HepG2 (cell line): ENCODE measurements around the gene YY1AP1. TPM values are rescaled to one million over a fixed set of nuclear protein-coding genes. Genes with fewer than 3 reads are reported as not detected.
A peak's percentile ranks its signal among the peaks of the same experiment; 100 is the strongest.
"Not testable (repeated sequence)": the region's sequence is repeated elsewhere in the genome, so short reads cannot be mapped to it uniquely, and the experiment has no call there.

ENCODE experiments used
- ATAC-seq: fragments of 200-7000 bp; cut with Tn5 transposase; 3 replicates; pipeline ENCODE4 v1.9.1; 2020; ENCODE audit warnings: mild to moderate bottlenecking, moderate library complexity
- BruUV-seq: library from RNA; stranded (reverse); fragments of 400-500 nt; replicated peaks from 2 replicates; lab custom pipeline; 2021; lab: Mats Ljungman, UMichigan
- CTCF ChIA-PET: fragments of 300-600 bp; formaldehyde crosslinking; extraction: SDS; loops from one replicate; lab custom pipeline; 2021; ENCODE audit warnings: low total read pairs, inconsistent platforms, low intra/inter-chr PET ratio; lab: Yijun Ruan, JAX
- POLR2A ChIA-PET: fragments of 350-600 bp; sonication (Branson Sonifier 250); formaldehyde crosslinking; loops from one replicate; lab custom pipeline; 2020; ENCODE audit warnings: antibody characterized with exemption, inconsistent platforms; lab: Yijun Ruan, JAX
- DNase-seq: peaks from one replicate; pipeline ENCODE4 v3.0.0-alpha.2; 2015; ENCODE audit warnings: low spot score
- FAIRE-seq: peaks from 3 replicates; lab custom pipeline; 2011; peaks lifted over from hg19 to GRCh38; lab: Jason Lieb, UNC
- H2AFZ ChIP-seq: one replicate; pipeline ENCODE4 v1.6.1; 2011; ENCODE audit warnings: low read length, inconsistent platforms
- H3K27ac ChIP-seq: fragments of 300-600 bp; 3 replicates; pipeline ENCODE4 v1.8.0; 2011; ENCODE audit warnings: mixed run types, mild to moderate bottlenecking, mixed read lengths, low read length, inconsistent platforms; ENCODE audit not compliant: insufficient read depth; ENCODE audit errors: extremely low read length
- H3K27me3 ChIP-seq, 2 experiments: fragments of 200-600 bp in 1 of 2; 2 replicates in 1 of 2; 3 replicates in 1 of 2; pipeline versions ENCODE4 v1.6.0 to v1.8.0; 2011; ENCODE audit warnings: low read length in 2 of 2, mild to moderate bottlenecking in 2 of 2, moderate library complexity in 2 of 2, inconsistent platforms in 1 of 2; ENCODE audit not compliant: insufficient read depth in 2 of 2, control insufficient read depth in 1 of 2
- H3K36me3 ChIP-seq, 2 experiments: fragments of 200-600 bp in 1 of 2; replicated peaks in 1 of 2; 2 replicates in 1 of 2; 3 replicates in 1 of 2; pipeline versions ENCODE4 v1.5.1 to v1.8.0; 2011; ENCODE audit warnings: low read length in 2 of 2, inconsistent platforms in 1 of 2; ENCODE audit not compliant: insufficient read depth in 2 of 2, control insufficient read depth in 1 of 2
- H3K4me1 ChIP-seq: 2 replicates; pipeline ENCODE4 v1.5.1; 2012; ENCODE audit warnings: low read length, inconsistent platforms; ENCODE audit not compliant: insufficient read depth
- H3K4me2 ChIP-seq: 2 replicates; pipeline ENCODE4 v1.6.0; 2011; ENCODE audit warnings: low read depth, low read length, inconsistent platforms
- H3K4me3 ChIP-seq, 3 experiments: fragments of 200-600 bp in 1 of 3; sonication (generic), shearing (Covaris generic) in 1 of 3; replicated peaks in 1 of 3; 2 replicates each; pipeline ENCODE4 v1.5.1; 2011 to 2016; ENCODE audit warnings: low read length in 3 of 3, inconsistent platforms in 2 of 3, low read depth in 2 of 3, mild to moderate bottlenecking in 2 of 3, control low read depth in 1 of 3, mixed read lengths in 1 of 3; ENCODE audit not compliant: insufficient read depth in 1 of 3
- H3K79me2 ChIP-seq: one replicate; pipeline ENCODE4 v1.6.1; 2011; ENCODE audit warnings: low read length, inconsistent platforms; ENCODE audit not compliant: insufficient read depth
- H3K9ac ChIP-seq: 2 replicates; pipeline ENCODE4 v1.6.0; 2011; ENCODE audit warnings: mild to moderate bottlenecking, low read depth, low read length, inconsistent platforms; ENCODE audit not compliant: insufficient read depth
- H3K9me3 ChIP-seq: 2 replicates; pipeline ENCODE4 v1.5.1; 2012; ENCODE audit warnings: mild to moderate bottlenecking, low read length
- H4K20me1 ChIP-seq: 2 replicates; pipeline ENCODE4 v1.6.0; 2011; ENCODE audit warnings: inconsistent platforms, mild to moderate bottlenecking, low read length, moderate library complexity; ENCODE audit not compliant: insufficient read depth
- EP300 ChIP-seq, 3 experiments: sonication (generic) in 1 of 3; formaldehyde crosslinking in 1 of 3; IDR thresholded peaks; 2 replicates each; pipeline versions ENCODE4 v1.5.1 to v1.6.1; 2011 to 2020; ENCODE audit warnings: low read depth in 2 of 3, low read length in 2 of 3, borderline replicate concordance in 1 of 3, improper control_type of control experiment in 1 of 3, mild to moderate bottlenecking in 1 of 3, missing genetic modification reagents in 1 of 3, moderate library complexity in 1 of 3
- HNF1A ChIP-seq, 2 experiments: sonication (generic) in 1 of 2; formaldehyde crosslinking in 1 of 2; IDR thresholded peaks; 2 replicates each; pipeline versions ENCODE4 v1.4.0 to v1.6.1; 2016 to 2020; ENCODE audit warnings: borderline replicate concordance in 1 of 2, low read depth in 1 of 2, mild to moderate bottlenecking in 1 of 2, missing genetic modification reagents in 1 of 2
- TEAD3 ChIP-seq: optimal IDR thresholded peaks from 2 replicates; pipeline ENCODE3; 2016; ENCODE audit warnings: borderline replicate concordance
- ZNF280D ChIP-seq: sonication (generic); formaldehyde crosslinking; IDR thresholded peaks from 2 replicates; pipeline ENCODE4 v1.5.1; 2020; ENCODE audit warnings: mild to moderate bottlenecking, missing genetic modification reagents
- ZNF33A ChIP-seq: sonication (generic); formaldehyde crosslinking; IDR thresholded peaks from 2 replicates; pipeline ENCODE4 v1.5.1; 2020; ENCODE audit warnings: missing genetic modification reagents, mild to moderate bottlenecking, moderate library complexity, borderline replicate concordance
- WGBS: methylation state at CpG from one replicate; pipeline ENCODE4 v1.1.6; 2017; ENCODE audit warnings: low lambda C conversion rate; 5-methylcytosine and 5-hydroxymethylcytosine counted together
- in situ Hi-C: cut with HindIII; loops from 2 replicates; pipeline ENCODE4 v1.10.0; 2017; ENCODE audit warnings: low pct_unique_long_range_greater_than_20kb; ENCODE audit not compliant: extremely low pct_ligation_motif_present
- intact Hi-C: fragments of 100-400 bp; cut with micrococcal nuclease; formaldehyde crosslinking; loops from one replicate; pipeline ENCODE4 v1.10.0; 2022; ENCODE audit not compliant: unreplicated experiment
- polyA plus RNA-seq, 8 experiments: library from polyadenylated mRNA; depleted of rRNA in 3 of 8; stranded (reverse) in 7 of 8; unstranded in 1 of 8; fragments of >200 nt; fragmentation: Illumina TruSeq in 4 of 8; extraction: Trizol in 4 of 8; gene quantifications; 2 replicates each; pipeline versions ENCODE4 v1.2.1 to v1.2.3, GENCODE V29; 2011 to 2016; ENCODE audit warnings: low read depth in 4 of 8, missing spikeins in 1 of 8, mixed read lengths in 1 of 8; ENCODE audit not compliant: insufficient read depth in 1 of 8
- total RNA-seq, 5 experiments: library from RNA; depleted of rRNA; stranded (reverse); fragments of >200 nt; fragmentation: Illumina TruSeq; extraction: Trizol; gene quantifications; 2 replicates each; pipeline ENCODE4 v1.2.3, GENCODE V29; 2016; ENCODE audit warnings: low read depth in 1 of 5

YY1AP1 gene
- total and polyA plus RNA-seq, 2 of the 13 experiments (the other 11 are each of a cell fraction or from before 2014, with no cell fraction given): 28.5 to 69.4 TPM

- intact Hi-C loops, BruUV-seq: not testable (repeated sequence)
Observed at GRCh38 chr1:155642559-155643180, 45.9 kb downstream of the YY1AP1 start.

More at GRCh38 chr1:155642559-155643180, 45.9 kb downstream of the YY1AP1 start:
- H3K27me3 ChIP-seq; H4K20me1 ChIP-seq; ATAC-seq; H3K36me3 ChIP-seq; H3K27ac ChIP-seq; H3K4me2 ChIP-seq; H3K79me2 ChIP-seq; CTCF ChIA-PET; FAIRE-seq; H2AFZ ChIP-seq; in situ Hi-C loops; H3K9ac ChIP-seq; POLR2A ChIA-PET; H3K4me3 ChIP-seq; TF ChIP-seq EP300 (CRISPR knock-in tag; IDR thresholded peaks at IDR 0.05; ENCODE audit: borderline replicate concordance): not testable (repeated sequence)
- whole genome bisulfite sequencing: 35% methylated on average over 11 of the region's 11 CpGs
- H3K4me1 ChIP-seq: peaks cover 53% of the 10 kb centered on the region
- peak; percentile 32 for DNase-seq
- TF ChIP-seq ZNF33A (peak; percentile 98), ZNF280D (peak; percentile 79; the same call in 1 of the 2 replicates), EP300 (IDR thresholded peaks at IDR 0.05; ENCODE audit: low read depth in 2 of 2, low read length in 2 of 2) (0 out of 4 replicates have a peak, but pooled peaks of 1 of the 2 experiments have one; percentile 29), TEAD3 (peak; percentile 52), HNF1A (IDR thresholded peaks at IDR 0.05; ENCODE audit: low read depth) (peak; percentile 75), HNF1A (CRISPR knock-in tag; IDR thresholded peaks at IDR 0.05; ENCODE audit: borderline replicate concordance) (peak; percentile 54; the same call in 1 of the 2 replicates)
- H3K9me3 ChIP-seq: peaks cover 29% of the 10 kb centered on the region
